Activated CD8-positive, alpha-beta memory T cell treated with anti-CD3 and anti-CD28 coated beads for 36 hours (primary cell): ENCODE data around the gene TTF1. TPM values are rescaled to one million over a fixed set of nuclear protein-coding genes. Genes with fewer than 3 reads are reported as not detected.

Experiments used
- CTCF ChIA-PET: fragments of 350-600 bp; sonication (Branson Sonifier 250); formaldehyde crosslinking; loops from one replicate; lab custom pipeline; 2021; ENCODE audit warnings: antibody characterized with exemption; lab: Charles Lee
- POLR2A ChIA-PET: fragments of 350-600 bp; sonication (Branson Sonifier 250); formaldehyde crosslinking; loops from one replicate; lab custom pipeline; 2021; ENCODE audit warnings: antibody characterized with exemption; lab: Charles Lee
- total RNA-seq, 2 experiments: library from RNA; stranded (reverse); gene quantifications; one replicate each; pipeline ENCODE4 v1.2.3, GENCODE V29; 2021

Gene TTF1
- total RNA-seq, 2 experiments from 2014 or later = 30.8 to 30.9 TPM

GRCh38 chr9:132334364-132334763 lies 72.3 kb downstream of the TTF1 start:
- ChIA-PET CTCF (interaction anchor here (0.6 kb wide), 1 partner anchor 563 kb away, joined by 3 read pairs; no protein-coding TSS in a partner anchor), POLR2A (no interaction called here)

- ChIA-PET CTCF (interaction anchor here (0.6 kb wide), 1 partner anchor 564 kb away, joined by 3 read pairs; no protein-coding TSS in a partner anchor), POLR2A (no interaction called here)
These were observed 73.1 kb downstream of the TTF1 start for GRCh38 chr9:132333556-132333955.

DNA sequence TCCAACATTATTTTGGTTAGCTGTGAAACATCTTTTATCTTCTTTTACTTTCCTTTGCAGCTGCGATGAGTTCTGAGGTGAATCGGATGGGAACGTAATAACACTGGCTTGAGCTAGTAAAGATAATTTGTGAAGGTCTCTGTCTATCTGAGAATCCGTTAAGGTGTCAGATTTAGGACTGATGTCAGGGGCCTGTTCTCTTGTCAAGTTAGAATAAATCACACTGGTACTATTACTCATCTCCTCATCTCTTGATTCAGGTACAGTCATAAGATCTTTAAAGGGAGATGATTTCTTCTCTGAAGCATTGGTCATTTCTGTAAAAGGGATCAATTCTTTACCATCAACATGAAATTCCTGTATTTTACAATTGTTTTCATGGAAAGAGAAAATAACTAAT lies 78.1 kb downstream of the TTF1 start:
- POLR2A ChIA-PET = no interaction called here
- CTCF ChIA-PET = no interaction called here

- CTCF ChIA-PET = no interaction called here
These were observed 79.1 kb downstream of the TTF1 start for GRCh38 chr9:132327537-132327936.

More at GRCh38 chr9:132327537-132327936, 79.1 kb downstream of the TTF1 start:
- POLR2A ChIA-PET = no interaction called here

Other genes with a start within 250 kb of the TTF1 start
- 1 to 10 TPM; 1.2 TPM for gene NTNG2, start 244.8 kb downstream of the TTF1 start, total RNA-seq
- gene SETX, start 51.9 kb downstream of the TTF1 start, total RNA-seq = 10 to 100 TPM; 35.8 to 36.5 TPM
- not detected for gene CFAP77, start 3.4 kb upstream of the TTF1 start, total RNA-seq
- gene BARHL1, start 175.8 kb upstream of the TTF1 start, total RNA-seq = not detected